GM12878 (cell line): ENCODE results near the gene ALDOB. TPM values are rescaled to one million over a fixed set of nuclear protein-coding genes. Genes with fewer than 3 reads are reported as not detected.

Experiments used
- ATAC-seq: fragments of 200-7000 bp; cut with Tn5 transposase; 3 replicates; pipeline ENCODE4 v1.9.1; 2020; ENCODE audit warnings: mild to moderate bottlenecking, moderate library complexity
- BruUV-seq: library from RNA; stranded (reverse); fragments of 400-500 nt; replicated peaks from 2 replicates; lab custom pipeline; 2021; lab: Mats Ljungman, UMichigan
- CTCF ChIA-PET: fragments of 300-600 bp; sonication (Branson Sonifier 250); formaldehyde crosslinking; extraction: SDS; loops from one replicate; lab custom pipeline; 2021; ENCODE audit warnings: inconsistent platforms; lab: Yijun Ruan, JAX
- POLR2A ChIA-PET: fragments of 350-600 bp; formaldehyde crosslinking; extraction: SDS; loops from one replicate; lab custom pipeline; 2021; ENCODE audit warnings: inconsistent platforms; lab: Charles Lee
- RAD21 ChIA-PET: fragments of 300-600 bp; sonication (Branson Sonifier 250); formaldehyde crosslinking; loops from one replicate; lab custom pipeline; 2023; ENCODE audit warnings: antibody characterized with exemption; ENCODE audit not compliant: unreplicated experiment; lab: Charles Lee
- SMC1A ChIA-PET: fragments of 300-600 bp; sonication (Branson Sonifier 250); formaldehyde crosslinking; loops from one replicate; lab custom pipeline; 2023; ENCODE audit not compliant: unreplicated experiment, uncharacterized antibody; lab: Charles Lee
- DNase-seq: peaks from one replicate; pipeline ENCODE4 v3.0.0-alpha.2; 2011; ENCODE audit warnings: low read depth, low spot score
- FAIRE-seq: peaks from 3 replicates; lab custom pipeline; 2011; peaks lifted over from hg19 to GRCh38; lab: Jason Lieb, UNC
- H2AFZ ChIP-seq: 2 replicates; pipeline ENCODE4 v1.6.0; 2011; ENCODE audit warnings: low read depth, low read length, control low read depth; ENCODE audit not compliant: control insufficient read depth
- H3K27ac ChIP-seq: 2 replicates; pipeline ENCODE4 v1.5.1; 2011; ENCODE audit warnings: control low read depth; ENCODE audit not compliant: control insufficient read depth, insufficient read depth
- H3K27me3 ChIP-seq, 2 experiments: replicated peaks in 1 of 2; 2 replicates each; pipeline versions ENCODE4 v1.6.0 to v1.6.1; 2011; ENCODE audit warnings: low read length in 1 of 2; ENCODE audit not compliant: control insufficient read depth in 2 of 2, insufficient read depth in 2 of 2
- H3K36me3 ChIP-seq, 2 experiments: 2 replicates each; pipeline ENCODE4 v1.5.1; 2011; ENCODE audit warnings: low read length in 1 of 2; ENCODE audit not compliant: control insufficient read depth in 2 of 2, insufficient read depth in 2 of 2
- H3K4me1 ChIP-seq: 2 replicates; pipeline ENCODE4 v1.6.1; 2011; ENCODE audit warnings: mild to moderate bottlenecking, low read length, moderate library complexity, mixed read lengths; ENCODE audit not compliant: control insufficient read depth, insufficient read depth
- H3K4me2 ChIP-seq: 2 replicates; pipeline ENCODE4 v1.6.0; 2011; ENCODE audit warnings: control low read depth; ENCODE audit not compliant: control insufficient read depth, insufficient read depth
- H3K4me3 ChIP-seq: fragments of 200-600 bp; sonication (generic); 2 replicates; pipeline ENCODE4 v1.5.1; 2016
- H3K79me2 ChIP-seq: 2 replicates; pipeline ENCODE4 v1.6.0; 2011; ENCODE audit warnings: low read length; ENCODE audit not compliant: control insufficient read depth, insufficient read depth
- H3K9ac ChIP-seq: 2 replicates; pipeline ENCODE4 v1.8.0; 2011; ENCODE audit warnings: low read length, control low read depth, mixed read lengths; ENCODE audit not compliant: control insufficient read depth, insufficient read depth
- H3K9me3 ChIP-seq: replicated peaks from 3 replicates; pipeline ENCODE4 v1.5.1; 2011; ENCODE audit warnings: mild to moderate bottlenecking, low read length; ENCODE audit not compliant: control insufficient read depth, insufficient read depth
- H4K20me1 ChIP-seq: 2 replicates; pipeline ENCODE4 v1.6.0; 2011; ENCODE audit not compliant: control insufficient read depth, insufficient read depth
- BMI1 ChIP-seq: fragments of 450-650 bp; IDR thresholded peaks from 2 replicates; pipeline ENCODE4 v1.6.1; 2016; ENCODE audit warnings: mild to moderate bottlenecking, moderate library complexity, borderline replicate concordance
- DPF2 ChIP-seq: fragments of 450-650 bp; IDR thresholded peaks from 2 replicates; pipeline ENCODE4 v1.6.1; 2017; ENCODE audit warnings: mild to moderate bottlenecking
- EP300 ChIP-seq, 2 experiments: fragments of 150-350 bp in 1 of 2; IDR thresholded peaks; 2 replicates each; pipeline ENCODE4 v1.6.1; 2011 to 2012; ENCODE audit warnings: low read depth in 2 of 2, low read length in 2 of 2, borderline replicate concordance in 1 of 2, improper control_type of control experiment in 1 of 2, inconsistent platforms in 1 of 2; ENCODE audit not compliant: control insufficient read depth in 1 of 2
- ETV6 ChIP-seq, 2 experiments: fragments of 450-650 bp in 1 of 2; IDR thresholded peaks in 1 of 2; conservative IDR thresholded peaks in 1 of 2; 2 replicates each; pipeline ENCODE4 v1.6.1; 2014; ENCODE audit warnings: antibody characterized with exemption in 1 of 2, borderline replicate concordance in 1 of 2, low read depth in 1 of 2, mild to moderate bottlenecking in 1 of 2, moderate library complexity in 1 of 2
- FOS ChIP-seq: IDR thresholded peaks from 3 replicates; pipeline ENCODE4 v1.6.1; 2011; ENCODE audit warnings: borderline replicate concordance; ENCODE audit not compliant: insufficient read length; ENCODE audit errors: extremely low read depth
- GABPA ChIP-seq: IDR thresholded peaks from 2 replicates; pipeline ENCODE4 v1.6.1; 2014; ENCODE audit warnings: antibody characterized with exemption, low read depth, mild to moderate bottlenecking, inconsistent platforms
- HDAC6 ChIP-seq: fragments of 200-600 bp; sonication (generic); IDR thresholded peaks from one replicate; pipeline ENCODE4 v1.8.0; 2017; ENCODE audit warnings: antibody characterized with exemption; ENCODE audit not compliant: unreplicated experiment
- LARP7 ChIP-seq: fragments of 450-650 bp; IDR thresholded peaks from 2 replicates; pipeline ENCODE4 v1.6.1; 2017; ENCODE audit warnings: mild to moderate bottlenecking
- MEF2A ChIP-seq: IDR thresholded peaks from 2 replicates; pipeline ENCODE4 v1.6.1; 2011; ENCODE audit warnings: low read depth, mild to moderate bottlenecking, low read length, moderate library complexity; ENCODE audit not compliant: insufficient read depth
- NR2C1 ChIP-seq: fragments of 450-650 bp; IDR thresholded peaks from 2 replicates; pipeline ENCODE4 v1.6.1; 2017; ENCODE audit warnings: antibody characterized with exemption, mild to moderate bottlenecking, moderate library complexity
- POLR2AphosphoS5 ChIP-seq: IDR thresholded peaks from 2 replicates; pipeline ENCODE4 v1.6.1; 2011; ENCODE audit warnings: mild to moderate bottlenecking, low read length, inconsistent platforms
- RAD51 ChIP-seq: fragments of 450-650 bp; IDR thresholded peaks from 2 replicates; pipeline ENCODE4 v1.6.1; 2016; ENCODE audit warnings: moderate library complexity, mild to moderate bottlenecking, inconsistent platforms
- RUNX3 ChIP-seq: IDR thresholded peaks from 2 replicates; pipeline ENCODE4 v1.6.1; 2012; ENCODE audit warnings: low read length, inconsistent platforms
- SMARCA5 ChIP-seq: fragments of 450-650 bp; IDR thresholded peaks from 2 replicates; pipeline ENCODE4 v1.6.1; 2017; ENCODE audit warnings: mild to moderate bottlenecking
- SPI1 ChIP-seq: IDR thresholded peaks from 2 replicates; pipeline ENCODE4 v1.6.1; 2011; ENCODE audit warnings: low read depth, mild to moderate bottlenecking, low read length, moderate library complexity, borderline replicate concordance; ENCODE audit not compliant: insufficient read depth
- WRNIP1 ChIP-seq: IDR thresholded peaks from 2 replicates; pipeline ENCODE4 v1.6.1; 2011; ENCODE audit warnings: low read depth, low read length, improper control_type of control experiment, borderline replicate concordance
- ZNF24 ChIP-seq: fragments of 450-650 bp; IDR thresholded peaks from 2 replicates; pipeline ENCODE4 v1.6.1; 2017; ENCODE audit warnings: antibody characterized with exemption, mild to moderate bottlenecking
- ZNF622 ChIP-seq: fragments of 450-650 bp; IDR thresholded peaks from 2 replicates; pipeline ENCODE4 v1.6.1; 2017; ENCODE audit warnings: mild to moderate bottlenecking, inconsistent platforms
- ZZZ3 ChIP-seq: IDR thresholded peaks from 2 replicates; pipeline ENCODE4 v1.6.1; 2011; ENCODE audit warnings: low read depth; ENCODE audit not compliant: control insufficient read depth, insufficient read length
- WGBS: methylation state at CpG from one replicate; pipeline ENCODE4 v1.1.6; 2016; ENCODE audit warnings: low lambda C conversion rate; ENCODE audit not compliant: insufficient replicate concordance, insufficient coverage; ENCODE audit errors: missing lambda C conversion rate; 5-methylcytosine and 5-hydroxymethylcytosine counted together
- in situ Hi-C: fragments of 300-500 bp; cut with MboI; formaldehyde crosslinking; loops from 9 replicates; pipeline ENCODE4 v1.14.3; 2018; ENCODE audit warnings: mixed read lengths
- intact Hi-C: fragments of 100-400 bp; cut with micrococcal nuclease; formaldehyde crosslinking; loops from one replicate; pipeline ENCODE4 v1.14.2; 2022; ENCODE audit not compliant: unreplicated experiment
- polyA plus RNA-seq, 11 experiments: library from polyadenylated mRNA; depleted of rRNA in 4 of 11; unstranded in 6 of 11; stranded (reverse) in 5 of 11; fragments of >200 nt; fragmentation: Nextera tagmentation in 4 of 11; fragmentation: Illumina TruSeq in 1 of 11; extraction: Ambion mirVana in 4 of 11; extraction: Trizol in 1 of 11; gene quantifications; 1 replicate in 1 of 11; 2 replicates in 10 of 11; pipeline versions ENCODE4 v1.2.1 to v1.2.3, GENCODE V29; 2011 to 2016; ENCODE audit warnings: inconsistent platforms in 2 of 11, missing spikeins in 2 of 11, low read depth in 1 of 11
- total RNA-seq, 4 experiments: library from RNA; depleted of rRNA in 3 of 4; stranded (reverse); fragments of >200 nt in 3 of 4; fragmentation: Illumina TruSeq in 1 of 4; extraction: Trizol in 1 of 4; gene quantifications; 2 replicates each; pipeline versions ENCODE4 v1.2.1 to v1.2.3, GENCODE V29; 2013 to 2021
- TF ChIP-seq, protein P1 (sequence below): fragments of 450-650 bp; IDR thresholded peaks from 2 replicates; pipeline ENCODE4 v1.6.1; 2017; ENCODE audit warnings: borderline replicate concordance
- TF ChIP-seq, protein P2 (sequence below): fragments of 450-650 bp; IDR thresholded peaks from 2 replicates; pipeline ENCODE4 v1.6.1; 2017; ENCODE audit warnings: low read depth, mild to moderate bottlenecking, moderate library complexity

The ALDOB gene
- total and polyA plus RNA-seq, 10 of the 15 experiments (the other 5 are each of a cell fraction or from before 2014, with no cell fraction given), result 0.03 to 0.82 (median 0.04) TPM; not detected in 7

- no peak overlapping the region for H3K9ac ChIP-seq
- no peak overlapping the region for H3K4me3 ChIP-seq
- BruUV-seq, result no TSS peak
- in situ Hi-C loops (no loop called here), intact Hi-C loops (no loop called here)
- H2AFZ ChIP-seq, result peak overlapping the region; percentile 52
- ChIA-PET CTCF (interaction anchor here (1.2 to 2.5 kb wide), 7 partner anchors 9 to 80 kb away, joined by 3 to 9 read pairs (median 5); no protein-coding TSS in a partner anchor), RAD21 (interaction anchor here (2.1 to 3.3 kb wide), 3 partner anchors 18 to 105 kb away, joined by 4 to 14 read pairs (median 6); partner anchors contain the start of genes MRPL50, RNF20 and ZNF189), POLR2A (interaction anchor here (1.6 to 1.7 kb wide), 2 partner anchors 21 to 30 kb away, joined by 3 to 5 read pairs; partner anchors contain the start of genes MRPL50 and ZNF189), SMC1A (interaction anchor here (0.6 to 2.2 kb wide), 7 partner anchors 10 to 30 kb away, joined by 3 to 9 read pairs (median 6); partner anchors contain the start of genes MRPL50 and ZNF189)
- peak overlapping the region; percentile 26; the same call in 1 of the 2 replicates for H3K27ac ChIP-seq
- DNase-seq (peak; percentile 24), ATAC-seq (peak; percentile 82), FAIRE-seq (peak; percentile 7)
- H3K4me2 ChIP-seq, result no peak overlapping the region
- peaks cover 5% of the 10 kb centered on the region; the same call in 1 of the 2 replicates for H3K4me1 ChIP-seq
- H3K9me3 ChIP-seq, result no peaks in the 10 kb centered on the region; the same call in 1 of the 3 replicates
- H3K79me2 ChIP-seq, result no peaks in the 10 kb centered on the region
- WGBS, result 44% methylated on average over 3 of the region's 3 CpGs
- no peaks in the 10 kb centered on the region for H4K20me1 ChIP-seq
- no peaks in the 10 kb centered on the region for H3K36me3 ChIP-seq
- no peaks in the 10 kb centered on the region for H3K27me3 ChIP-seq
- no peak for TF ChIP-seq ZZZ3
- no peak for TF ChIP-seq HDAC6
- no peak for TF ChIP-seq ZNF622
- 0 out of 2 replicates have a peak, but pooled peaks have one; percentile 63 for TF ChIP-seq SMARCA5
- peak; percentile 24; the same call in 1 of the 2 replicates for TF ChIP-seq RAD51
- no peak for TF ChIP-seq ETV6 (conservative IDR thresholded peaks at IDR 0.05 in 1 of 2, IDR thresholded peaks at IDR 0.05 in 1 of 2; ENCODE audit: borderline replicate concordance in 1 of 2, low read depth in 1 of 2)
- no peak for TF ChIP-seq EP300 (IDR thresholded peaks at IDR 0.05; ENCODE audit: borderline replicate concordance in 1 of 2, control insufficient read depth in 1 of 2, low read depth in 2 of 2, low read length in 2 of 2)
- TF ChIP-seq ZNF24, result peak; percentile 75
- 0 out of 2 replicates have a peak, but pooled peaks have one; percentile 46 for TF ChIP-seq MEF2A
- TF ChIP-seq LARP7, result no peak
- 0 out of 2 replicates have a peak, but pooled peaks have one; percentile 17 for TF ChIP-seq DPF2
- no peak for TF ChIP-seq BMI1
- TF ChIP-seq RUNX3, result peak; percentile 25; the same call in 1 of the 2 replicates
- TF ChIP-seq POLR2AphosphoS5, result no peak
- TF ChIP-seq SPI1, result no peak
- TF ChIP-seq, protein P1, sequence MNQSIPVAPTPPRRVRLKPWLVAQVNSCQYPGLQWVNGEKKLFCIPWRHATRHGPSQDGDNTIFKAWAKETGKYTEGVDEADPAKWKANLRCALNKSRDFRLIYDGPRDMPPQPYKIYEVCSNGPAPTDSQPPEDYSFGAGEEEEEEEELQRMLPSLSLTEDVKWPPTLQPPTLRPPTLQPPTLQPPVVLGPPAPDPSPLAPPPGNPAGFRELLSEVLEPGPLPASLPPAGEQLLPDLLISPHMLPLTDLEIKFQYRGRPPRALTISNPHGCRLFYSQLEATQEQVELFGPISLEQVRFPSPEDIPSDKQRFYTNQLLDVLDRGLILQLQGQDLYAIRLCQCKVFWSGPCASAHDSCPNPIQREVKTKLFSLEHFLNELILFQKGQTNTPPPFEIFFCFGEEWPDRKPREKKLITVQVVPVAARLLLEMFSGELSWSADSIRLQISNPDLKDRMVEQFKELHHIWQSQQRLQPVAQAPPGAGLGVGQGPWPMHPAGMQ, result no peak; the same call in 1 of the 2 replicates
- peak; percentile 71 for TF ChIP-seq NR2C1
- TF ChIP-seq, protein P2, sequence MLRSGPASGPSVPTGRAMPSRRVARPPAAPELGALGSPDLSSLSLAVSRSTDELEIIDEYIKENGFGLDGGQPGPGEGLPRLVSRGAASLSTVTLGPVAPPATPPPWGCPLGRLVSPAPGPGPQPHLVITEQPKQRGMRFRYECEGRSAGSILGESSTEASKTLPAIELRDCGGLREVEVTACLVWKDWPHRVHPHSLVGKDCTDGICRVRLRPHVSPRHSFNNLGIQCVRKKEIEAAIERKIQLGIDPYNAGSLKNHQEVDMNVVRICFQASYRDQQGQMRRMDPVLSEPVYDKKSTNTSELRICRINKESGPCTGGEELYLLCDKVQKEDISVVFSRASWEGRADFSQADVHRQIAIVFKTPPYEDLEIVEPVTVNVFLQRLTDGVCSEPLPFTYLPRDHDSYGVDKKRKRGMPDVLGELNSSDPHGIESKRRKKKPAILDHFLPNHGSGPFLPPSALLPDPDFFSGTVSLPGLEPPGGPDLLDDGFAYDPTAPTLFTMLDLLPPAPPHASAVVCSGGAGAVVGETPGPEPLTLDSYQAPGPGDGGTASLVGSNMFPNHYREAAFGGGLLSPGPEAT, result peak; percentile 67
- no peak for TF ChIP-seq FOS
- TF ChIP-seq GABPA, result 0 out of 2 replicates have a peak, but pooled peaks have one; percentile 29
- no peak for TF ChIP-seq WRNIP1
Observed at GRCh38 chr9:101427957-101428655, 7.5 kb downstream of the ALDOB start.
